ENCODE measurements around the gene CHRM5.

Gene CHRM5

DNA sequence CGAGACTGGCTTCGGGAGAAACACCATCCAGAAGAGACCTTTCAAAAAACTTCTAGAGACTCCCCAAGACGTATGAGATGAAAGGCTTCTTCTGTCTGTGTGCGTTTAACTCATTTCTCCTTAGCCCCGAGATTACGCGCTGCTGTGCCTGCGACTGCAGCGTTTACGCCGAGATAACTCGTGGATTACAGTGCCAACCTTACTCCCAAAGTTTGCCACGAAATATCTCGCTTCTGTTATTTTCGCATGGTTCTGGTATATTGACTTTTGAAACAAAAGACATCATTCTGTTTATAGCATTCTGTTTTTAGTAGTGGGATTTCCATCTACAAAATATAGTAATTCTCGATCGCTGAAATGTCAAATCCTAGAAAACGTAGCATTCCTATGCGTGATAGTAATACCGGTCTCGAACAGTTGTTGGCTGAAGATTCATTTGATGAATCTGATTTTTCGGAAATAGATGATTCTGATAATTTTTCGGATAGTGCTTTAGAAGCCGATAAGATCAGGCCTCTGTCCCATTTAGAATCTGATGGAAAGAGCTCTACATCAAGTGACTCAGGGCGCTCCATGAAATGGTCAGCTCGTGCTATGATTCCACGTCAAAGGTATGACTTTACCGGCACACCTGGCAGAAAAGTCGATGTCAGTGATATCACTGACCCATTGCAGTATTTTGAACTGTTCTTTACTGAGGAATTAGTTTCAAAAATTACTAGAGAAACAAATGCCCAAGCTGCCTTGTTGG, 134.1 kb downstream of the CHRM5 start:
- DNase-seq = no peak

DNA sequence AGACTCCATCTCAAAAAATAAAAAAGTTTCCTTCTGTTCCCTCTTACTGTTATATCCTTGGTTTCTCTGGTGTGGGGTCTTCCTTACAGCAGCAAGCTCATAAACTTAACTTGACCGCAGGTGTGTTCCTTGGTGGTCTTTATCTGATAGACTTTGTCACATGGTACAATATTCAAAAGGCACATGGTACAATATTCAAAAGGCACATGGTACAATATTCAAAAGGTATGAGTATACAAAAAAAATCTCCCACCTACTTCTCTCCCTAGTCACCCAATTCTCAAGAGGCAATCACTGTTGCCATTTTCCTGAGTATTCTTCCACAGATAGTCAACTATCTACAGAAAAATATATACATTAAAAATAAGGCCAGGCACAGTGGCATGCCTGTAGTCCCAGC, 138.1 kb downstream of the CHRM5 start:
- no peak for DNase-seq

DNA sequence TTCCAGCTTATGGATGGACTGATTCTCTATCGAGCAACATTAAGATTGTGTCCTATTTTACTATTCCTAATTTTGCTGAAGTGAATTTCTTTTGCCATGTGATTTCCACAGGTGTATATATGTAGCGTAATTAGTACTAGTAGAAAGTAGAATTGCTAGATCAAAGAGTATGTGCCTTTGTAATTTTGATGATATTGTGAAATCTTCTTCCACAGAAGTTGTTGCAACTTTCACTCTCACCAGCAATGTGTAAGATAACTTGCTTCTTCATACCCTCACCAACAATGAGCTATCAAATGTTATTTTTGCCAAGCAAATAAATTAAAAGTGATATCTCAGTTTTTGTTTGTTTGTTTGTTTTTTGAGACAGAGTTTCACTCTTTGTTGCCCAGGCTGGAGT, 139.0 kb downstream of the CHRM5 start:
- no peak for DNase-seq

DNA sequence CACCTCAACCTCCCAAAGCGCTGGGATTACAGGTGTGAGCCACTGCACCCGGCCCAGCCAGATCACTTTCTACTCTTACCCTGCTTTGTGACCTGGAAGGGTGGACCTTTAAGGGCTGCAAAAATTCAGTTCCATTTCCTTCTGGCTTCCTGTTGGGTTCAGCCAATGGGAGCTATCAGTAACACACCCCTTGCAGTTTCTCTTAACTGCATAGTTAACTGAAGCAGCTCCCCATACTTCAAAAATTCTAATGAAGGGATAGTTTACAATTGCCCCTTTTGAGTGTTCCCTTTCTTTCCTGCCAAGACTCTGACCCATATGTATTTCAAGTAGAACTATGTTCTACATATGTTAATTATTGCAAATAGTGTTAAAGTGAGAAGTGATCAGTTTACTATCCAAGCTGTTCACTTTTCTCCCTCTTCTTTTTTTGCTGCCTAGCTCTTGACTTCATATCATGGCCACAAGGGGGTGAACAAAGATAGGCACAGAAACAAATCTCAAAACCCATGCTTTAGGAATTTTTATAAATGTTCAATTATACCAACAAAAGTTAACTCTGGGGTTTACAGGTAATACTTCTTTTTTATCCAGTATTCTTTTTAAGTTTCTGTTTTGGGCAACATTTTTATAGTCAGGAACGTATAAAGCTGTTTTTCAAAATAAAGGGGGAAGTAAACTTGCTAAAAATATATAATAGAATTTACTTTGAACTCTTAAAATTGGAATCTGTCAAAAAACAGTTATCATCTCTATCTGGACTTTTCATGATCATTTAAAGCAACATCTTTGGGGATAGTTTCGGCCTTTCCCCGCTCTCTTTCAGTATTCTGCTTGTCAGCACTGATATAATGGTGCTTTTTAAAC, 141.7 kb downstream of the CHRM5 start:
- no peak for DNase-seq

DNA sequence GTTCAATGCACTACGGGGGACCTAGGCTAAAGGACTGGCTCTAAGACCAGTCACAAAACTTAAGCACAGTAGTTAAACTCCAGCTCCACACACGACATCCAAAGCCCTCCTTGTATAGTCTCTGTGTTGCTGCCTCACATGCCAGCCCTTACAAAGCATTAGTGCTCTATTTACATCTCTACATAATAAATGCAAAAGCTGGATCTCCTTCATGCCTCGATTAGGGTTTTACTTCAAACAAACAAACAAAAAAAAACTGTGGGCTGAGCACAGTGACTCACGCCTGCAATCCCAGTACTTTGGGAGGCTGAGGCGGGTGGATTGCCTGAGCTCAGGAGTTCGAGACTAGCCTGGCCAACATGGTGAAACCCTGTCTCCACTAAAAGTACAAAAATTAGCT, 143.2 kb downstream of the CHRM5 start:
- DNase-seq = no peak

DNA sequence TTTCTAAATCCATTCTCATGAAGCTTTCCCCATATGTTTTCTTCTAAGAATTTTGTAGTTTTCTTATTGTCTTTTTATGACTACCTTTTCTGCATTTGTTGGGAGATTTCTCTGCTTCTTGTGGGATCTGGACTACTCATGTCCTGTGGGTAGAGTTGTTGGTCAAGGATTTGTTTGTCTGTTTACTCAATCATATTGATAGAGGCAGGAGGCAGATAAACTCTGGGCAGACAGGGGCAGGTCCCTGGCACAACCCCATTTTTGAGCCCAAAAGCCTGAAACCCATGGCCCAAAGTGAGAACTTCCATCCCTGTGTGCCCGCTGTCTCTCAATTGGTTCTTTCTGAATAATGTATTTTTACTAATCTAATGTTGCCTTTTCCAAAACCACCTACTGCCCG, 145.9 kb downstream of the CHRM5 start:
- no peak for DNase-seq

DNA sequence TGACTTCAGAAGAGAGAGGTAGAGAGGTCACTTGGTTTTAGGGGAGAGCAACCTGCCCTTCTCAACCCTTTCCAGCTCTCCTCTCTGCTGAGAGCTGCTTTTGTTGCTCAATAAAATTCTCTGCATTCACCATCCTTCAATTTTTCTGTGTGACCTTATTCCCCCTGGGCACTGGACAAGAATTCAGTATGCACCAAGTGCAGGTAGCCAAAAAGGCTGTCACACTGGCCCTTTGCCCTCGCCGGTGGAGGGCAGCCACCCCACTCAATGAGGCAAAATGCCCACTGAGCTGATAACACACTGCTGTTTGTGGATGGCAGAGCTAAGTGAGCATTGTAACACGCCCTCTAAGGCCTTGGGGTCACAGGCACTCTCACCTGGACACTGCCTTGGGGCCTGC, 146.4 kb downstream of the CHRM5 start:
- no peak for DNase-seq

DNA sequence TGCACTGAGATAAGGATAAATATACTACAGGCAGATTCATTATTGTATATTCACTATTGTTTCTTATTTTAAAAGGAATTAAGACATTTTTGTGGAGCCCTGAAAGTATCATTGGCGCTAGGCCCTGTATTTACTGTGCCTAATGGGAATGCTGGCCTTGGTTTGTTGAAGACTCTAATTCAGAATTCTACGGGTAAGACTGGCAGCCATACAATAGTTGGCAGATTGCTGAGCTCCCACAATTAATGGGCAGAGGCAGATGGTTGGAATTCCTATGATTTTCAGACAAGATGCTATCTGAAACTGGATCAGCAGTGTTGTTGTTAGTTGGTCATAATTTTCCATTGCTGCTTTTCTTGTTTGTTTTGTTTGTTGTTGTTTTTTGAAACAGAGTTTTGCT, 148.3 kb downstream of the CHRM5 start:
- no peak for DNase-seq

Measured in activated naive CD4-positive, alpha-beta T cell treated with anti-CD3 and anti-CD28 coated beads, Interleukin-2, amount 50 U/mL, for 16 hours (primary cell).